Fibroblast of the conjunctiva (primary cell): Measurements from ENCODE around the gene STX5.
"Not testable (repeated sequence)": the region's sequence is repeated elsewhere in the genome, so short reads cannot be mapped to it uniquely, and the experiment has no call there.

ENCODE experiments used
- DNase-seq: peaks from one replicate; pipeline ENCODE4 v3.0.0-alpha.2; 2010; ENCODE audit warnings: low read depth

The STX5 gene

DNA sequence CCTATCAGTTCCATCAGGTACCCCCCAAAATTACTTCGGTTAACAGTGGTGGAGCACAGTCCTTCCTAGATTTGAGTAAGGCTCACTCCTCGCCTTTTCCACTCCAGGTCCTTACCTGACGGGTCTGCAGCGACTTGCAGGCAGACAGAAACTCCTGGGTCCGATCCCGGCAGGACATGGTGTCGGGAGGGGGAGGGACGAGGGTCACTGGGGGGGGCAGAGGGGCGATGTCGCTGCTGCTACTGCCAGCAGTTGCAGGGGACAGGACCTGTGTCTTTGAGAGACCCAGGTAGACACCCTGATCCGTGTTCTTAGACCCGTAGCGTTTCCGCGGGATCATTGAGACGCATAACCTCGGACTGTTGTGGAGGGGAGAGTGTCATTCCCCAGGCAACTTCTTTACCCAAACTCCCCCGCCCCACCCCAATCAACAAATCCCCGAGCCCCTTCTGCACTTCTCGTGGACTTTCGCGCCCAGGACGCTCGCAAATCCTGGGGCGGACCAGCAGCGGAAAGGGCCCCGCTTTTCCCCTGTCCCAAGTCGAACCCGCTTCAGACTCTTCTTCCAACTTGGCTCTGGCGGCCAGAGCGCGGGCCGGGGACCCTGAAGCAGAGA, 839 bp downstream of the STX5 start:
- no peak for DNase-seq

DNA sequence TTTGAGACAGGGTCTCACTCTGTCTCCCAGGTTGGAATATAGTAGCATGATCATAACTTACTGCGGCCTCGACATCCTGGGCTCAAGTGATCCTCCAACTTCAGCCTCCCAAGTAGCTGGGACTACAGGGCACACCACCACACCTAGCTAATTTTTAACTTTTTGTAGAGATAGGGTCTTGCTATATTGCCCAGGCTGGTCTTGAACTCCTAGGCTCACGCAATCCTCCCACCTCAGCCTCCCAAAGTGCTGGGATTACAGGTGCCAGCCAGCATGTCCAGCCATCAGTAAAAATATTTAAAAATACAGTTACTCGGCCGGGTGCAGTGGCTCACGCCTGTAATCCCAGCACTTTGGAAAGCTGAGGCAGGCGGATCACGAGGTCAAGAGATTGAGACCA, 3.7 kb downstream of the STX5 start:
- DNase-seq = not testable (repeated sequence)

DNA sequence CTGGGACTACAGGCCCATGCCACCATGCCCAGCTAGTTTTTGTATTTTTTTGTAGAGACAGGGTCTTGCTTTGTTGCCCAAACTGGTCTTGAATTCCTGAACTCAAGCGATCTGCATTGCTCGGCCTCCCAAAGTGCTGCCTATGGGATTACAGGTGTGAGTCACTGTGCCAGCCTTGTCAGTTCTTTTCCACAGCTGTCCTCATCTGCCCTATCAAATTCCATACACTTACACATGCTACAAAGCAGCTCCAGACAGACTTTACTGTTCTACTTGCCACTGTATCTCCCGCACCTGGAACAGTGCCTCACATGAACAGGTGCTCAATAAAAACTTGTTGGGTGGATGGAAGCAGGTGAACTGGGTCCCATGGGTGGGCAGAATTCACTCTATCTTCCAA, 8.2 kb downstream of the STX5 start:
- DNase-seq = no peak

- no peak for DNase-seq
These were observed 14.7 kb downstream of the STX5 start for GRCh38 chr11:62817129-62817528.

GRCh38 chr11:62816557-62816956, 15.3 kb downstream of the STX5 start:
- DNase-seq = no peak

- DNase-seq = no peak
These were observed 20.2 kb downstream of the STX5 start for GRCh38 chr11:62811659-62812058.

- no peak for DNase-seq
These were observed 21.1 kb downstream of the STX5 start for GRCh38 chr11:62810748-62811147.

GRCh38 chr11:62806611-62807121, 25.2 kb downstream of the STX5 start:
- DNase-seq = no peak

- no peak for DNase-seq
These were observed 25.9 kb downstream of the STX5 start for GRCh38 chr11:62805961-62806441.

DNA sequence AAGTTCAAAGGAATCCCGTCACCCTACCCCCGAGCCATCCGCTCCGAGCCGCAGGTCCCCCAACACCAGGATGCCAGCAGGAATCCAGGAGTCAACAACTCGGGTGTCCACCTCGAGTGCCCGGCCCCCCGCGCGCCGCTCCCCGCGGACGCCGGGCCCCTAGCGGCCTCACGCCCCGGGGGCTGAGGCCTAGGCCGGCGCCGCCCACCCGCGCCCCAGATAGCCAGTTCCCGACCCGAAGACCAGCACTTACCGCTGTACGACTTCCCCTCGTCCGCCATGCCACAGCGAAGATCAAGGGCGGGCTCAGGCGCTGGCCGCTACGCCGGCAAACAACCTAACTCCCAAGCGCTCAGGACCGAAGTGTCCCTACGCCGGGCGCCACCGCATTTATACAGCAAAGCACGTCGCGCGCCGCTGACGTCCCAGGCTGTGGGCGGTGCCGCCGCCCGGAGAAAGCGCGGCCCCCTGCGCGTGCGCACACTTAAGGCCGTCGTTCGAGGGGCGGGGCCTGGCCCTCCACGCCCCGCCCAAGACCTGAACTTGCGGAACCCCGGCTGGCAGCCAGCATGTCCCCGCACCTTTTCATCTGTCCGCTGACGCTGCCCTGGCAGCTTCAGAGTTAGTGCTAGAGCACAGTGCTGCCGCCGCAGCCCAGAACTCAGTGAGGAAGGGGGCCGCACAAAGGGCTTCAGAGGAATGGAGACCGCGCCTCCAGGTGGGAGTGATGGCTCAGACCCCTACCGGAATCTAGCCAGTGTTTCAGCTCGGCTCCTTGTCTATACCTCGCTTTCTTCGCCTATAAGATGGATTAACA, 26.6 kb downstream of the STX5 start, which contains the start of gene NXF1:
NXF1 (minus strand) TSS at position 365 of the 817 bp plus-strand sequence; CDS start at position 281, 84 bp downstream.
- DNase-seq = peak; percentile 93

DNA sequence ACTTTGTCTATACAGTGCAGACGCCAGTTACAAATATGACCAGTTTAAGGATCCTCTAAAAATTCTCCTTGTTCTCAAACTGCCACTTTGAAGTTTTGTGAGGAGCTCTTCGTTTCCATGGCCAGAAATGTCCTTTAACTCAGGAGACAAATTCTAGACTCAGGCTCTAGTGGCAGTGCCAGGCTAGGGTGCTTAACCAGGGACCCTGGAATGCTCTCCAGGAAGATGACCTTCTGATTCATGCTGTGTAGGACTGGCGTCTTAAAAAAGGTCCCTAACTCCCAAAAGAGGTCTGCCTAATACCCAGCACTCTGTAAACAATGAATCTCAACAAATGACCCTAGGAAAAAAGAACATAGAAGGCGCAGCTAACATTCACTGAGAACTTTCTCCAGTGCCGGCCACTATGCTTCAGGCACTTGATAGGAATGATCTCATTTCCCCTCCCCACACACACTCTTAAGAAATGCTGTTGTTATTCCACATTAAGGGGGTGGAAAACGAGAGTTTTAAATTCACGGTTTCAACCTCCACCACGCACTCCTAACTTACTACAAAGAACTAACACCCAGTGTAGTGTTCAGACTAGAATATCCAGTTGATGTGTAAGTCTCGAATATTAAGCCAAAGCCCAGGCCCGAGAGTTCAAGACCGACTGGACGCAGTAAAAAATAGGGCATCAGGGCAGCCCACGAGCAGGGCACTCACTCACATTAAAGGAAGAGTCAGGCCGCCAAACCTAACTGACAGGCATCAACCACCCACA, 27.4 kb downstream of the STX5 start:
- no peak for DNase-seq

DNA sequence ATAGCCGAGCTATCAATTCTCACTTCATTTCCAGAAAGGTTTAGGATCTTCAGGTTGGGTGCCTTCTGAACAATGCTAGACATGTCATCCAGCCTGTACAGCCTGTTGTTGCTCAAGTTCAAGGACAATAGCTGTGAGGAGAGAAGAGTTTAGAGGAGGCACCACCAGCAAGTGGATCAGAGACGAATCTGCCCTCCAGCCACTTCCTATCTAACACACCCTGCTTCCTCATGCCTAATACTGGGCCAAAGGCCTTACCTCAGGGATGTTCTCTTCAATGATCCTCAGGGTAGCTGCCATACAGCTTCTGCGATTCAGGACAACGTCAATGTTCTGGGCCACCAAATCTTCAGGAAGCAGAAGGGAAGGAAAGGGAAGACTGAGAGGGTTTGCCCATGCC, 30.8 kb downstream of the STX5 start:
- no peak for DNase-seq

- DNase-seq = no peak
These were observed 32.4 kb downstream of the STX5 start for GRCh38 chr11:62799486-62799885.

DNA sequence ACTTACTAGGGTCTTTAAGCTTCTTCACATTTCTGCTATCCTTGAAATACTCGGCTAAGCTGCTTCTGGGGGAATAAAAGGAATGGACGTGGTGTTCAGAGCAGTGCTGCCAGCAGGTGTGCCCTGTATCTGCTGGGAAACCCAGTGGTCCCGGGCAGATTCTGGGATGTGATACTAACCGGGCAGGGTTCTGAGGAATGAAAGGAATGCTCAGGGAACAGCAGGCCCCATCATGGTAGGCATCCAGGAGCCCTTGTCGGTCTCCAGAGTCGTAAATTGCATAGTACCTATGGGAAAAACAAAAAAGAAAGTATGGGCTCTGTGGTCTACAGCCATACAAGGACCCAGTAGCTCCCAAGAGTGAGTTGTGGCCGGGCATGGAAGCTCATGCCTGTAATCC, 35.6 kb downstream of the STX5 start:
- no peak for DNase-seq

- DNase-seq = no peak
These were observed 37.6 kb downstream of the STX5 start for GRCh38 chr11:62794201-62794775.

DNA sequence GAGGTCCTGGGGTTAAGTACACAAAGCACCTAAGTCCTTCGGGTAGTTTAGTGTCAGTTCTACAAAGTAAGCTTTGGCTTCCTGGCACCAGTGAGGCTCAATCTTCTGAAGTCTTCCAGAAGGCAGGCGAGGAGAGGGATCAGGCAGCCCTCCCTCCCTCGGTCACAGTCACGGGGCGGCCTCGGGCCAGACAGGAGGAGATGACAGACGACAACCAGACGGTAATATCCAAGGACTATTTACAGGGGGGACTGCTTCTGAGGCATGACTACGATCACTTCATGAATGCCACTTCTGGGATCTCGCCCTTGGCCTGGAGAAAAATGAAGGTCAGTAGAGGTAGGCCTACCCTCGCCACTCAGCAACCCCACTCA, 39.7 kb downstream of the STX5 start:
- DNase-seq = no peak

DNA sequence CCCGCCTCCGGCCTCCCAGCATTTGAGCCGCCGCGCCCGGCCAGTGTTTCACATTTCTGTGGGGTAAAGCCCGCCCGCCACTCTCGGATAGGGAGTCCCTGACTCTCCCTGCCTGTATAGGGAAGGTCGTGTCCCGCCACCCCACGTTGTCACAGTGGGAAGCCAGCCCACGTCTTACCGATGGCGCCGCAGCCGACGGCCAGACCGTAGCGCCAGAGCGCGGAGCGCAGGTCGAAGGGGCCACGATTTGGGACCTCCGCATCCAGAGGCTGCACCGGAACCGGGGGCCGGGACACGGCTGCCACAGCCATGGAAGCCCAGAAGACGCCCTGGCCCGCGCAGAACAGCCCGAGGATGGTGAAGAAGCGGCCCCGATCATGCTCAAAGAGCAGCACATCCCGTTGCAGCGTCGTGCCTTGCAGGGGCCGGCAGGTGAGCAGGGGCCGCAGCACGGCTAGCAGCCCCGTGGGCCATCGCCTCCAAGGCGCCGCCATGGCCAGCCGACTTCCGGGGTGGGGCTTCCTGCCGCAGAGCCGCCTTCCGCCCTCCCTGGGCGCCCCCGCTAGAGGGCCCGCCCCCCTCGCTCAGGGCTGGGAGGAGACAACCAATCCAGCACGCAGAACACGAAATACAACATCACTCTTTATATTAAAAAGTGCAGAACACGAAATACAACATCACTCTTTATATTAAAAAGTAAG, 40.2 kb downstream of the STX5 start, which contains the start of gene TMEM223:
TMEM223 (minus strand) TSS at position 506 of the 701 bp plus-strand sequence; CDS start at position 494, 12 bp downstream.
- no peak for DNase-seq

- DNase-seq = no peak
These were observed 42.3 kb downstream of the STX5 start for GRCh38 chr11:62789576-62789975.

GRCh38 chr11:62788991-62789390, 42.9 kb downstream of the STX5 start:
- DNase-seq = no peak

- DNase-seq = peak; percentile 96
These were observed 44.7 kb downstream of the STX5 start, which contains the start of gene TMEM179B for GRCh38 chr11:62787005-62787759. TMEM179B (plus strand) TSS chr11:62787402; CDS start chr11:62787432, 30 bp downstream.
